ENCODE data around the gene FLT4.

Gene FLT4

GRCh38 chr5:180611140-180611850, 38.1 kb downstream of the FLT4 start:
- intact Hi-C loops (cut with DNase I) = no loop called here
- DNase-seq = no peak

DNA sequence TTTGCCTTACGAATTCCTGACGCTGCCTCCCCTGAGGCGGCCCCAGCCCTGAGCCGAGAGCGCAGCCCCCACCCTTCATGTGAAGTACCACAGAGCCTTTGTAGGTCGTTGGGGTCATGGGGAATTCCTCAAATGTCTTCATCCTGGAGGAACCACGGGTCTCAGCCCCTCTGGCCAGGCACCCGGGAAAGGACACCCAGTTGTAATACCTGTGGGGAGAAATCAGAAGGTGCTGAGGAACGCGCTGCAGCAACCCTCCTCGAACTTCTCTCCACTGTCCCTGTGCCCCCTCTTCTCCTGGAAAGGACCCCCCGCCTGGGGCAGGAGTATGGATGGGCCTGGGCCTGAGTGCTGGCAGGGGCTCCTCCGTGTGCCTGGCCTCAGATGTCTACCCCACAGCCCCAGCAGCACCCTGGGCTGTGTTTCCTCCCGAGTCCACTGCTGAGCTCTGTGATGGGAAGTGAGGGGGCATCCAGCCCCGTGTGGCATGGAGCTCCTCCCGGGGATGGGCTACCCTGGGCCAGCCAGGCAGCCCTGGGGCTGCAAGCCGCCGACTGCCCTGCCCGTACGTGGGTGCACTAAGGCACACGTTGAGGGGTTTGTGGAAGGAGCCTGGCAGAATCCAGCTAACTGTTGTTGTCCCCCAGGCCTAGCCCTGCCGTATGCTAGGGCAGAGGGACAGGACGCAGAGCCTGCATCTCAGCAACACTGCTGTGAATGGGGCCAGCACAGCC, 39.4 kb downstream of the FLT4 start:
- intact Hi-C loops (cut with DNase I) = no loop called here
- DNase-seq = peak in 1 of 10 donors; percentile 56

GRCh38 chr5:180609386-180609785, 40.0 kb downstream of the FLT4 start:
- intact Hi-C loops (cut with DNase I) = no loop called here
- no peak for DNase-seq

DNA sequence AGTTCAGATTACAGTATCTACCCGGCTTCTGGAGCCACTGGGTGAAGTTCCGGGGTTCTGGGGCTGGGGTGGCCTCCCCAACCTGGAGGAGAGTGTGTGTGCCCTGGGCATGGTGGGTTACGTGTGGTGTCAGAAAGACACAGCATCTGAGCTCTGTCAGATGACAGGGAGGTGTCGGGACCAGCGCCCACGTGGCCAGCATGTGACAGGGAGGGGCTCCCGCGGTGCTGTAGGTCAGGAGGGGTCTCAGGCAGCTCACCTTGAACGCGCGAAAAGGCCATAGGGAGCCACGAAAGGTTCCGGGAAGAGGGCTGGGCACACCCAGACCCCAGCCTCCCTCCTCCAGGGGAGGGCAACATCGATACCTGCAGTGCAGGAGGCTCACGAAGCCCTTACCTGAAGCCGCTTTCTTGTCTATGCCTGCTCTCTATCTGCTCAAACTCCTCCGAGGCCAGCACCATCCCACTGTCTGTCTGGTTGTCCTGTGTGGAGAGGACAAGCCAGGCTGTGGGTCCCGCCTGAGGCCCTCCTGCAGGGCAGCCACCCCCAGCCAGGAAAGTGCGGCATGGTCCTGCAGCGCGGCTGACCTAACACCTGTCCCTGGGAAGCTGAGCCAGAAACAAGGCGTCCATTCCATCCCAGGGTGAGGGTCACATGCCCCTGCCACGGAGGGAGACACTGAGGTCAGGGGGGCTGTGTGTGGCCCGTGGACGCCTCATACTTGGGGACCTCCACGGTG, 40.7 kb downstream of the FLT4 start:
- intact Hi-C loops (cut with DNase I) = no loop called here
- no peak for DNase-seq

DNA sequence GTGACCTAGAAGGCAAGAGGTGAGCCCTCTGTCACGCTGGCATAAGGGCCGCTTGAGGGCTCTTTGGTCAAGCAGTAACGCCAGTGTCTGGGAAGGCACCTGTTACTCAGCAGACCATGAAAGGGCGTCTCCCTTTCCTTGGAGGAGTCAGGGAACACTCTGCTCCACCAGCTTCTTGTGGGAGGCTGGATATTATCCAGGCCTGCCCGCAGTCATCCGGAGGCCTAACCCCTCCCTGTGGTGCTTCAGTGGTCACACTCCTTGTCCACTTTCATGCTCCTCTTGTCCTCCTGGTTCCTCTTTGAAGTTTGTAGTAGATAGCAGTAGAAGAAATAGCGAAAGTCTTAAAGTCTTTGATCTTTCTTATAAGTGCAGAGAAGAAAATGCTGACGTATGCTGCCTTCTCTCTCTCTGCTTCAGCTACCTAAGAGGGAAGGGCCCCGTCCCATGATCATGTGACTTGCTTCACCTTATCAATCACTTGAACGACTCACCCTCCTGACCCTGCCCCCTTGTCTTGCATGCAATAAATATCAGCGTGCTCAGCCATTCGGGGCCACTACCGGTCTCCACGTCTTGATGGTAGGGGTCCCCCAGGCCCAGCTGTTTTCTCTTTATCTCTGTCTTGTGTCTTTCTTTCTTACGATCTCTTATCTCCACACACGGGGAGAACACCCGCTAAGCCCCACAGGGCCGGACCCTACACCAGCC, 41.4 kb downstream of the FLT4 start:
- DNase-seq = peak in 1 of 10 donors; percentile 65

GRCh38 chr5:180606215-180606785, 43.1 kb downstream of the FLT4 start:
- intact Hi-C loops (cut with DNase I) = no loop called here
- peak in 3 of 10 donors; percentile 49 to 80 (median 68) for DNase-seq

More for the DNA sequence above, 41.4 kb downstream of the FLT4 start:
- intact Hi-C loops (cut with DNase I) = no loop called here

DNA sequence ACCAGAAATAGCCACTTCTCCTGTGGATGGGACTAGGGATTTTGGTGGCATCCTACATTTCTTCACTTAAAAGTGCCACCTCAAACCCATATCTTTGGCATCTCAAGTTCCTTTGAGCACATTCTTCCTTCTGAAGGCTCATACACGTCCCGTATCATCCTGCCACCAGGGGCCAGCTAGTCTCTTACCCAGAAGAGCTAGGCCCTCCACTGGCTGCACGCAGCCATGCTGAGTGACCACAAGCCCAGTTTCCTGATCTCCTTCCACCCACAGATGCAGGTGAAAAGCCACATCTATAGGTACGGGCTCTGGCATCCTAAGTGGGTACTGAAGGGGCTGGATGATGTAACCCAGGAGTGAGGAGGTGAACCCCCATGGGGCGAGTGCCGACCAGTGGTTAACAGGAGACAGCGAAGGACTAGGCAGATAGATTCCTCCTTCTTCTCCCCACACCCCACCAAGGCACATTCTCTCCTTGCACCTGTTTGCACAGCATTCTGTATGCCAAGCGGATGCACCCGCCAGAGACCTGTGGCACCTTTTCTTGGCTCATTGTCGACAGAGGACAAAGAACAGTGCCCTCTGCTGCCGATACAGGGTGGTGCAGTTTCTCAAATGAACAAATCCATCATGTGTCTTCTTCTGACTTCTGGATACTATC, 43.7 kb downstream of the FLT4 start:
- intact Hi-C loops (cut with DNase I) = no loop called here
- peak in 7 of 10 donors; percentile 32 to 75 (median 49) for DNase-seq

- peak in 4 of 10 donors; percentile 14 to 61 (median 33) for DNase-seq
- intact Hi-C loops (cut with DNase I) = no loop called here
Observed at GRCh38 chr5:180604271-180604670, 45.1 kb downstream of the FLT4 start.

DNA sequence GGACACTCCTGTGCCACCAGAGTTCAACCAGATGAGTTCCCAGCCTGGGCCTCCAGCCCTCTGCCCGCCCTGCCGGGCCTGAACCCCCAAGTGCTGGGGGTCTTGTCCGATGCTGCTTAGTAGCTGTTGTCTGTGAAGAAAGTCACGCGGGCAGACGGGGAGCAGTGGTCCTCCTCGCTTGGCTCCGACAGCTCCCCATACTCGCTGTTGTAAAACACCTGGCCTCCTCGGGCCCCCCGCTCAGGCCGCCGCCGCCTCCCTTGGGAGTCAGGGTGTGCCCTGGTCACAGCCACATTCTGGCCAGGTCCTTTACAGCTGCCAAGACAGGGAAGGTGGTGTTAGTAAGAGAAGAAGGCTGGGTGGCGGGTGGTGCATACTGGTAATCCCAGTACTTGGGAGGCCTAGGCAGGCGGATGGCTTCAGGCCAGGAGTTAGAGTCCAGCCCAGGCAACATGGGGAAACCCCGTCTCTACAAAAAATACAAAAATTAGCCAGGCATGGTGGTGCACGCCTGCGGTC, 46.3 kb downstream of the FLT4 start:
- intact Hi-C loops (cut with DNase I) = no loop called here
- DNase-seq = peak in 5 of 10 donors; percentile 7 to 75 (median 67)

DNA sequence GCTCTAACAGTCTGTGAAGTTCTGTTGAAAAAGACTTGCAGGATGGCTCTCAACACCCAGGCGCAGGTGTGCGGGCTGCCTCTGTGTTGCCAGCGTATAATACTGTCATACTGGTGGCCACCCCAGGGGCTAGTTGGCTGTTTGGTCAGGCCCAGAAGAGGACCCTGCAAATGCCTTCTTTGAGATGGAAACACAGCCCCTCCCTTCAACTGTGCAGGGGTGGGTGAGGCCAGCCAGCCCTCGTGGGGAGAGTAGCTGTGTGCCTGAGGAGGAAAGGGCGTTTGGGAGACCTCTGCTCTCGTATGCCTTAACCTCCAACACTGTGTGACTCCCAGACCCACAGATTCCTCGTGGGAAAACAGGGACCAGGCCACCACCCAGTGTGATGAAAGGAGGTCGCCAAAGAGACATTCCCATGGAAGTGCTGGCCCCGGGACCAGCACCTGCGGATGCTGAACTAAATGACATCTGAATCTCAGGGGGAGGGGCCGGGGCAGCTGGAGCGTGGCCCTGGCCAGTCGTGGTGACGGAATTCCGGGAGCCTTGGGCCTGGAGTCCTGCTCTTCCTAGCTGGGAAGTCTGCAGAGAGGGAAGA, 46.8 kb downstream of the FLT4 start:
- intact Hi-C loops (cut with DNase I) = no loop called here
- peak in 7 of 10 donors; percentile 0 to 47 (median 7) for DNase-seq

- DNase-seq = peak in 6 of 10 donors; percentile 1 to 63 (median 40)
- intact Hi-C loops (cut with DNase I) = no loop called here
Observed at GRCh38 chr5:180601591-180602480, 47.6 kb downstream of the FLT4 start.

GRCh38 chr5:180600554-180601041, 48.8 kb downstream of the FLT4 start:
- intact Hi-C loops (cut with DNase I) = no loop called here
- peak in 5 of 10 donors; percentile 1 to 66 (median 40) for DNase-seq

GRCh38 chr5:180599981-180600553, 49.3 kb downstream of the FLT4 start:
- intact Hi-C loops (cut with DNase I) = no loop called here
- DNase-seq = peak in 2 of 10 donors; percentile 1 to 33

- intact Hi-C loops (cut with DNase I) = no loop called here
Observed at GRCh38 chr5:180599590-180599914, 49.8 kb downstream of the FLT4 start.

GRCh38 chr5:180598797-180599589, 50.4 kb downstream of the FLT4 start:
- DNase-seq = peak in 2 of 10 donors; percentile 19 to 63
- intact Hi-C loops (cut with DNase I) = no loop called here

More at GRCh38 chr5:180599590-180599914, 49.8 kb downstream of the FLT4 start:
- DNase-seq = peak in 3 of 10 donors; percentile 24 to 64 (median 63)

- intact Hi-C loops (cut with DNase I) = no loop called here
- DNase-seq = peak in 3 of 10 donors; percentile 1 to 66 (median 4)
Observed at GRCh38 chr5:180598316-180598701, 51.1 kb downstream of the FLT4 start.

All from posterior cingulate gyrus (tissue), 11 donors.